Thyroid gland (tissue), 4 donors: Measurements from ENCODE around the gene PRKAR2B.

Experiments
- POLR2A ChIP-seq, 2 donors: fragments of 450-650 bp; IDR thresholded peaks; one replicate each; pipeline ENCODE4 v1.6.1; 2017; ENCODE audit warnings: antibody characterized with exemption in 2 of 2, mild to moderate bottlenecking in 2 of 2, moderate library complexity in 1 of 2
- TF ChIP-seq, protein P1 (sequence below), 6 experiments: fragments of 200-600 bp in 3 of 6; fragments of 450-650 bp in 3 of 6; sonication (generic) in 3 of 6; IDR thresholded peaks; one replicate each; pipeline ENCODE4 v1.5.1; 2016 to 2019; ENCODE audit warnings: antibody characterized with exemption in 6 of 6, mild to moderate bottlenecking in 2 of 6, inconsistent platforms in 1 of 6, moderate library complexity in 1 of 6

DNA sequence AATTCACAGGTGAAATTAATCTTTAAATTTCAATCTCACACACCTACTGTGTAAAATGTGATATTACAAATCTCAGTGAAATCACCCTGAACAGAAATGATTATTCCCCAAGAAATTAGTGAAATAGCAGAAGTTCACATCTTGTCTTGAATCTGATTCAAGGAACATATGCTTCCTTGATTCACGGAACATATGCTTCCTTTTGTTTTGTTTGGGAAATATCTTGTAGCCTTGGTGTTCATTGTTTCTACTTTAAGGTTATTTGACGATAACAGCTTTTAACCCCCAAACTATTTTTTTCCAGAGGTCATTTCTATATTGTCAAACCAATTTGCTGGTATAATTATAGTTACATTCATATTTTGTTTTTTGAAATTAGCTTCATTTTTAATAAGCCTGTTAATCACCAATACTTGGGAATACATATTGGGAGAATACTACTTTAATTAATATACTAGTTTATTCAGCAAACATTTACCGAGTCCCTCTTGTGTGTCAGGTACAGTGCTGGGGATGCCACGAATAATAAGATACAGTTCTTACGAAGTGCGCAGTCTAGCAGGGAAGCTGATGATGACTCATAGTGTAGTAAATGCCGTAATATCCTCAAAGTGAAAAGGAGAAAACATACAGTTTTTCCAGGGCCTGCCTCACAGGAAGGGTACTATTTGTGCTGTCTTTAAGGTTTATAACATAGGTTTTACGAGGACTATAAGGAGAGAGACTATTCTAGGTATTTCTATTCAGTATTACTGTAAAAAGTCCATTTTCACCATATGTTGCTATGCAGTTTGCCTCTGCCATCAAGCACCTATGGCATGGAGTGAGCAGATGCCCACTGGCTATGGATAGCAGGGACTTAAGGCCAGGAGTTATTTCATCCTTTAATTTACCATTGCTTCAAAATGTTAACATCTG is 32.5 kb downstream of the PRKAR2B start:
- TF ChIP-seq, protein P1, sequence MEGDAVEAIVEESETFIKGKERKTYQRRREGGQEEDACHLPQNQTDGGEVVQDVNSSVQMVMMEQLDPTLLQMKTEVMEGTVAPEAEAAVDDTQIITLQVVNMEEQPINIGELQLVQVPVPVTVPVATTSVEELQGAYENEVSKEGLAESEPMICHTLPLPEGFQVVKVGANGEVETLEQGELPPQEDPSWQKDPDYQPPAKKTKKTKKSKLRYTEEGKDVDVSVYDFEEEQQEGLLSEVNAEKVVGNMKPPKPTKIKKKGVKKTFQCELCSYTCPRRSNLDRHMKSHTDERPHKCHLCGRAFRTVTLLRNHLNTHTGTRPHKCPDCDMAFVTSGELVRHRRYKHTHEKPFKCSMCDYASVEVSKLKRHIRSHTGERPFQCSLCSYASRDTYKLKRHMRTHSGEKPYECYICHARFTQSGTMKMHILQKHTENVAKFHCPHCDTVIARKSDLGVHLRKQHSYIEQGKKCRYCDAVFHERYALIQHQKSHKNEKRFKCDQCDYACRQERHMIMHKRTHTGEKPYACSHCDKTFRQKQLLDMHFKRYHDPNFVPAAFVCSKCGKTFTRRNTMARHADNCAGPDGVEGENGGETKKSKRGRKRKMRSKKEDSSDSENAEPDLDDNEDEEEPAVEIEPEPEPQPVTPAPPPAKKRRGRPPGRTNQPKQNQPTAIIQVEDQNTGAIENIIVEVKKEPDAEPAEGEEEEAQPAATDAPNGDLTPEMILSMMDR (IDR thresholded peaks at IDR 0.05): no peak
- TF ChIP-seq POLR2A (IDR thresholded peaks at IDR 0.05): no peak
